Measurements from ENCODE around the gene AKAP13. TPM values are rescaled to one million over a fixed set of nuclear protein-coding genes. Genes with fewer than 3 reads are reported as not detected.

The AKAP13 gene
- total RNA-seq, 4 donors from 2014 or later, result 332 to 362 (median 351) TPM

GRCh38 chr15:85443046-85443445, 62.6 kb downstream of the AKAP13 start:
- no peak for DNase-seq (ENCODE audit: low spot score in 2 of 2)
- TF ChIP-seq, protein P1, sequence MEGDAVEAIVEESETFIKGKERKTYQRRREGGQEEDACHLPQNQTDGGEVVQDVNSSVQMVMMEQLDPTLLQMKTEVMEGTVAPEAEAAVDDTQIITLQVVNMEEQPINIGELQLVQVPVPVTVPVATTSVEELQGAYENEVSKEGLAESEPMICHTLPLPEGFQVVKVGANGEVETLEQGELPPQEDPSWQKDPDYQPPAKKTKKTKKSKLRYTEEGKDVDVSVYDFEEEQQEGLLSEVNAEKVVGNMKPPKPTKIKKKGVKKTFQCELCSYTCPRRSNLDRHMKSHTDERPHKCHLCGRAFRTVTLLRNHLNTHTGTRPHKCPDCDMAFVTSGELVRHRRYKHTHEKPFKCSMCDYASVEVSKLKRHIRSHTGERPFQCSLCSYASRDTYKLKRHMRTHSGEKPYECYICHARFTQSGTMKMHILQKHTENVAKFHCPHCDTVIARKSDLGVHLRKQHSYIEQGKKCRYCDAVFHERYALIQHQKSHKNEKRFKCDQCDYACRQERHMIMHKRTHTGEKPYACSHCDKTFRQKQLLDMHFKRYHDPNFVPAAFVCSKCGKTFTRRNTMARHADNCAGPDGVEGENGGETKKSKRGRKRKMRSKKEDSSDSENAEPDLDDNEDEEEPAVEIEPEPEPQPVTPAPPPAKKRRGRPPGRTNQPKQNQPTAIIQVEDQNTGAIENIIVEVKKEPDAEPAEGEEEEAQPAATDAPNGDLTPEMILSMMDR (IDR thresholded peaks at IDR 0.05), result no peak
- TF ChIP-seq EP300 (IDR thresholded peaks at IDR 0.05) (no peak), POLR2A (IDR thresholded peaks at IDR 0.05) (no peak)
- H3K4me1 ChIP-seq, result peaks cover 0 to 43% (median 23%) of the 10 kb centered on the region in 4 donors
- no peaks in the 10 kb centered on the region for H3K36me3 ChIP-seq
- no peaks in the 10 kb centered on the region for H3K27me3 ChIP-seq
- H3K27ac ChIP-seq, result peak overlapping the region in 1 of 4 donors; percentile 24
- H3K9me3 ChIP-seq, result peaks cover 0 to 11% (median 0%) of the 10 kb centered on the region in 4 donors
- no peak overlapping the region for H3K4me3 ChIP-seq

DNA sequence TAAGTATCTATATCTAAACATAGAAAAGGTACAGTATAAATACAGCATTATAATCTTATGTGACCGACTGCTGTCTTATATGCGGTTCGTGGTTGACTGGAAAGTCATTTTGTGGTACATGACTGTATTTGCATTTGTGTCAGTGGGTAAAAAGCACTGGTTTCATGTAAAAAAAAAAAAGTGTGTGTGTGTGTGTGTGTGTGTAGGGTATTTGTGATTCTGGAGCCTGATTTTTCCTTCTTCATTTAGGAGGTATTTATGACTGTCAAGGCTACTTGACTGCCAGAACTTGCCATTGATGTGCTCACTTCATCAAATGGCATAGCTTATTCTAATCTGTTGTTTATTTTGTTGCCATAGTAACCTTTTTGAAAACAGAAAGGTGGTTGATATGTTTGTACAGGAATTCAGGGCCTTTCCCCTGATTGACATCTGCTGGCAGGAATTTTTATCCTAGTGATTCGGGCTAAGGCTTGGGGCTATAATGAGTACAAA, 63.2 kb downstream of the AKAP13 start:
- no peak for TF ChIP-seq EP300 (IDR thresholded peaks at IDR 0.05)
- TF ChIP-seq, protein P1 (IDR thresholded peaks at IDR 0.05), result no peak
- TF ChIP-seq POLR2A (IDR thresholded peaks at IDR 0.05), result no peak

DNA sequence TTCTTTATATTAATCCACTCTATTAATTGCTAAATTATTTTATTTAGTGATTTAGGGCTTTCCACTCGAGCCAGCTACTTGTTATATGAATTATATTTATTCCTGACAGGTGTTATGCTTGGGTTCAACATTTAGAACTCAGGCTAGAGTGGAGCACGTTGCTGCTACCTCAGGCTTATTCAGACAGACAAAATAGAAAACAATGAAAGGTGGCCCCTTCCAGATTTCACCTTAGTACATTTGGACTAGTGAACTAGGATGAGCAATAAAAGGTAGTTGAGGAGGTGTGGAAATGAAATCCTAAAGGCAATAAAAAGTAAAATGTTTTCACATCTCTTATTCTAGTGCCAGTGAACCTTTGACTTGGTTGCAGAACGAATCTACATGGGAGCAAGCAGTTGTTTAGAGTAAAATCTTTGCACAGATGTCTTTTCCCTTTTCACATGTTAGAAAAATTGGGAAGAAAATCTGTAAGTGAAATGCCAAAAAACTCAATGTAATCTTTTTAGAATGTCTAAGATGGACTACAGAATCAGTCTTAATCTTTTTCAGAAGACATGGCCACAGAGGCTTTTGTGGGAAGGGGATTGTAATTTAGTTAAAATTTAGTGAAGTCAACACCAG, 63.8 kb downstream of the AKAP13 start:
- no peak for DNase-seq (ENCODE audit: low spot score in 2 of 2)
- Histone ChIP-seq H3K9me3 (peaks cover 0 to 13% (median 0%) of the 10 kb centered on the region in 4 donors), H3K4me3 (no peak overlapping the region), H3K4me1 (peaks cover 0 to 43% (median 23%) of the 10 kb centered on the region in 4 donors), H3K27ac (peak overlapping the region in 1 of 4 donors; percentile 4), H3K27me3 (no peaks in the 10 kb centered on the region), H3K36me3 (no peaks in the 10 kb centered on the region)
- WGBS, 2 donors, result 40 to 50% methylated on average over 3 of the region's 3 CpGs
- TF ChIP-seq, protein P1 (IDR thresholded peaks at IDR 0.05), result no peak
- TF ChIP-seq POLR2A (IDR thresholded peaks at IDR 0.05) (no peak), EP300 (IDR thresholded peaks at IDR 0.05) (no peak)

More for the DNA sequence above, 63.2 kb downstream of the AKAP13 start:
- Histone ChIP-seq H3K27me3 (no peaks in the 10 kb centered on the region), H3K27ac (peak overlapping the region in 1 of 4 donors; percentile 24), H3K4me3 (no peak overlapping the region), H3K9me3 (peaks cover 0 to 13% (median 0%) of the 10 kb centered on the region in 4 donors), H3K4me1 (peaks cover 0 to 43% (median 23%) of the 10 kb centered on the region in 4 donors), H3K36me3 (no peaks in the 10 kb centered on the region)
- WGBS, 2 donors, result 77 to 84% methylated on average over 4 of the region's 4 CpGs
- no peak for DNase-seq (ENCODE audit: low spot score in 2 of 2)

DNA sequence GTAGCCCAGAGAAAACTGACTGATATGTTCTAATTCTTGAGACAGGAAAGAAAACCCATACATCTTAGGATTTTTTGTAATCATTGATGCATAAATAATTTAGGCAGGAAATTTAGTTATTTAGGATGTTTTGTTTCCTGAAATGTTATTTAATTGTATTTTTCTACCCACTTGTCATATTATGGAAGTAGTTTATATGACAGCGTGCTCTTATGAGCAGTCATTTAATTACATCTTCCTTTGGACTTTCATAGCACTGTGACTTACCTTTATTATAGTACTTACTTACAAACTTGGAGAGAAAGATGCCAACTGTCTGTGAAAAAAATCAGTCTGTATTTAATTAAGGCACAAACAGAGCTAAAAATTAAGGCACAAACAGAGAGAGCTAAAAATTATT, 65.0 kb downstream of the AKAP13 start:
- 98 to 100% methylated on average over 1 of the region's 1 CpG for WGBS, 2 donors
- Histone ChIP-seq H3K9me3 (peaks cover 0 to 21% (median 4%) of the 10 kb centered on the region in 4 donors), H3K27ac (no peak overlapping the region), H3K27me3 (no peaks in the 10 kb centered on the region), H3K4me1 (peaks cover 0 to 39% (median 23%) of the 10 kb centered on the region in 4 donors), H3K36me3 (no peaks in the 10 kb centered on the region), H3K4me3 (no peak overlapping the region)
- TF ChIP-seq, protein P1 (IDR thresholded peaks at IDR 0.05), result no peak
- TF ChIP-seq EP300 (IDR thresholded peaks at IDR 0.05) (no peak), POLR2A (IDR thresholded peaks at IDR 0.05) (no peak)
- no peak for DNase-seq (ENCODE audit: low spot score in 2 of 2)

GRCh38 chr15:85451099-85451700, 70.8 kb downstream of the AKAP13 start:
- Histone ChIP-seq H3K4me3 (no peak overlapping the region), H3K4me1 (peaks cover 0 to 6% (median 3%) of the 10 kb centered on the region in 4 donors), H3K27me3 (no peaks in the 10 kb centered on the region), H3K36me3 (no peaks in the 10 kb centered on the region), H3K27ac (no peak overlapping the region), H3K9me3 (peaks cover 0 to 35% (median 8%) of the 10 kb centered on the region in 4 donors)
- no peak for DNase-seq (ENCODE audit: low spot score in 2 of 2)
- TF ChIP-seq POLR2A (IDR thresholded peaks at IDR 0.05) (no peak), EP300 (IDR thresholded peaks at IDR 0.05) (no peak)
- TF ChIP-seq, protein P1 (IDR thresholded peaks at IDR 0.05), result no peak
- 74 to 83% methylated on average over 3 of the region's 3 CpGs for WGBS, 2 donors
